ENCODE data around the gene BAHCC1. TPM values are rescaled to one million over a fixed set of nuclear protein-coding genes. Genes with fewer than 3 reads are reported as not detected.

The BAHCC1 gene
- total RNA-seq, 3 donors from 2014 or later: 7.4 to 17.0 (median 11.7) TPM

DNA sequence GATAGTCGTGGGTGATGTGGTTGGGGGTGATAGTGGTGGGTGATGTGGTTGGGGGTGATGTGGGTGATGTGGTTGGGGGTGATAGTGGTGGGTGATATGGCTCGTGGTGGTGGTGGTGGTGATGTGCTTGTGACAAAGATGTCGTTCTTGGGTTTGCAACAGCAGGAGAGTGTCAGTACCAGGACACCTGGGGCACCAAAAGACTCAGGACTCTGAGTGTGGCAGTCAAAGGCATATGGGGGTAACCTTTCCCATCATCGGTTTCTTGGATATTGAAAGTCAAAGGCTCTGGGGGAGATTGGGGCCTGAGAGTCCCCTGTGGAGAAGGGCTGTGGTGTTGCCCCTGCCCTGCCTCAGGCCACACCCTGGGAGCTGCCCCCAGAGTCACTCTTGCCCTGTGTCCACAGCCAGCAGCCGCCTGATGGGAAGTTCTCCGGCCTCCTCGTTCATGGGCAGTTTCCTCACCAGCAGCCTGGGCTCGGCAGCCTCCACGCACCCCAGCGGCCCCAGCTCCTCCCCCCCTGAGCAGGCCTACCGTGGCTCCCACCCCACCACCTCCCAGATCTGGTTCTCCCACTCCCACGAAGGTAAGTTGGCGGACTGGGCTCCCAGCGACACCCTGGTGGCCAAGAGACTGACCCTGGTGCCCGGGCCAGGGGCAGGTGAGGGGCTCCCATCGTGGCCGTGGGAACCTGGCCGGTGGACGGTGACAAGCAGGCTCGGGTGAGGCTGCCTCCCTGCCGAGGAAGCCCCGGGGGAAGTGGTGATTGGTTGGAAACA is 31.3 kb downstream of the BAHCC1 start:
- Histone ChIP-seq H3K27ac (peak overlapping the region in 1 of 2 donors; percentile 70), H3K27me3 (no peaks in the 10 kb centered on the region), H3K9me3 (no peaks in the 10 kb centered on the region), H3K4me1 (peaks cover 39 to 45% of the 10 kb centered on the region in 2 donors), H3K36me3 (no peaks in the 10 kb centered on the region), H3K4me3 (no peak overlapping the region)
- DNase-seq (ENCODE audit: low spot score in 2 of 2): no peak
- intact Hi-C loops (cut with DNase I; ENCODE audit: low total_unique reads): no loop called here
- TF ChIP-seq POLR2A (IDR thresholded peaks at IDR 0.05) (no peak), POLR2AphosphoS5 (IDR thresholded peaks at IDR 0.05) (no peak)
- TF ChIP-seq, protein P1, sequence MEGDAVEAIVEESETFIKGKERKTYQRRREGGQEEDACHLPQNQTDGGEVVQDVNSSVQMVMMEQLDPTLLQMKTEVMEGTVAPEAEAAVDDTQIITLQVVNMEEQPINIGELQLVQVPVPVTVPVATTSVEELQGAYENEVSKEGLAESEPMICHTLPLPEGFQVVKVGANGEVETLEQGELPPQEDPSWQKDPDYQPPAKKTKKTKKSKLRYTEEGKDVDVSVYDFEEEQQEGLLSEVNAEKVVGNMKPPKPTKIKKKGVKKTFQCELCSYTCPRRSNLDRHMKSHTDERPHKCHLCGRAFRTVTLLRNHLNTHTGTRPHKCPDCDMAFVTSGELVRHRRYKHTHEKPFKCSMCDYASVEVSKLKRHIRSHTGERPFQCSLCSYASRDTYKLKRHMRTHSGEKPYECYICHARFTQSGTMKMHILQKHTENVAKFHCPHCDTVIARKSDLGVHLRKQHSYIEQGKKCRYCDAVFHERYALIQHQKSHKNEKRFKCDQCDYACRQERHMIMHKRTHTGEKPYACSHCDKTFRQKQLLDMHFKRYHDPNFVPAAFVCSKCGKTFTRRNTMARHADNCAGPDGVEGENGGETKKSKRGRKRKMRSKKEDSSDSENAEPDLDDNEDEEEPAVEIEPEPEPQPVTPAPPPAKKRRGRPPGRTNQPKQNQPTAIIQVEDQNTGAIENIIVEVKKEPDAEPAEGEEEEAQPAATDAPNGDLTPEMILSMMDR (IDR thresholded peaks at IDR 0.05): no peak

DNA sequence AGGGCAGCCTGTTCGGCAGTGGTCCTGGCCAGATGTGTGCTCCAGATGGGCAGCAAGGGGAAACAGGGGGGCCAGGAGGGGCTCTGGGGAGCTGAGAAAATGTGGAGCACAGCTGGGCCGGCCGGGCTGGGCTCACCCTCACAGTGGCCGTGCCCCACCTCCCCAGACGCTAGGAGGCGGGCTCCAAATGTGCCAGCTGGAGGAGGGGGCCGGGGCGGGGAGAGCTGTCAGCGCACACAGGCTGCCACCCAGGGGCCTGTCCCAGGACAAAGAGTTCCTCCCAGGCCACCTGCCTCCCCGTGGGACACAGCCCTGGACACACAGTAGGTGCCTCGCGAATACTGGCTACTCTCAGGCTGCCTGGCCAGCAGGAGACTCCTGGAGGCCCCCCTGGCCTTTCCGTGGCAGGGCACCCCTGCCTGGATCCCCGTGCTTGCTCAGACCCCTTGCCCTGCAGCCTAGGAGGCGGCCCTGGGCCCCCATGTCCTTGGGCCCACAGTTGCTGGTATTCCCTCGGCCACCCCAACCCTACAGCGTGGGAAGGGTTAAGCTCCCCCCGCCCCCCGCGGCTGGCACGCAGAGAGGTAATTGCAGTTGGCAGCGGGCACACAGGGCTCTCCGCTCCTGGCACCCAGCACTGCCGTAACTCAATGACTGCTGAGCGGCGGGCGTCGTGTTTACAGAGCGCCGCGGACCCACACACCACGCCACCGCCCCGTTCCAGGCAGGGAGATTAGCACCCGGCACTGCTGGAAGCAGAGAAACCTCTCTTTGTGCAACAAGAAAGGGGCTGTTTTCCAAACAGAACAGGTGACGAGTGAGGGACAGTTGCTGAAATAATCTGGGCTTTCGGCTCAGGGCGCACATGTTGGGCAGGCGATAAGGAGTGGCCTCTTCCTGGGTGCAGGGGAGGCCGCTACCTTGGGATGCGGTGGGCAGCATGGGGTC is 32.2 kb downstream of the BAHCC1 start:
- peaks cover 31 to 37% of the 10 kb centered on the region in 2 donors for H3K4me1 ChIP-seq
- intact Hi-C loops (cut with DNase I; ENCODE audit: low total_unique reads): no loop called here
- H3K9me3 ChIP-seq: no peaks in the 10 kb centered on the region
- peak overlapping the region in 2 of 3 donors; percentile 19 to 22 for H3K4me3 ChIP-seq
- H3K27me3 ChIP-seq: no peaks in the 10 kb centered on the region
- no peaks in the 10 kb centered on the region for H3K36me3 ChIP-seq
- TF ChIP-seq, protein P1 (IDR thresholded peaks at IDR 0.05): no peak
- TF ChIP-seq POLR2A (IDR thresholded peaks at IDR 0.05) (no peak), POLR2AphosphoS5 (IDR thresholded peaks at IDR 0.05) (no peak)
- peak overlapping the region in 1 of 2 donors; percentile 70 for H3K27ac ChIP-seq
- DNase-seq (ENCODE audit: low spot score in 2 of 2): no peak

GRCh38 chr17:81428121-81428515 is 32.9 kb downstream of the BAHCC1 start:
- TF ChIP-seq, protein P1 (IDR thresholded peaks at IDR 0.05): no peak
- TF ChIP-seq POLR2A (IDR thresholded peaks at IDR 0.05) (no peak), POLR2AphosphoS5 (IDR thresholded peaks at IDR 0.05) (no peak)
- no peaks in the 10 kb centered on the region for H3K27me3 ChIP-seq
- peaks cover 25 to 35% of the 10 kb centered on the region in 2 donors for H3K4me1 ChIP-seq
- H3K36me3 ChIP-seq: no peaks in the 10 kb centered on the region
- intact Hi-C loops (cut with DNase I; ENCODE audit: low total_unique reads): no loop called here
- DNase-seq (ENCODE audit: low spot score in 2 of 2): no peak
- H3K4me3 ChIP-seq: peak overlapping the region in 2 of 3 donors; percentile 19 to 22
- no peaks in the 10 kb centered on the region for H3K9me3 ChIP-seq
- H3K27ac ChIP-seq: peak overlapping the region in 1 of 2 donors; percentile 10

DNA sequence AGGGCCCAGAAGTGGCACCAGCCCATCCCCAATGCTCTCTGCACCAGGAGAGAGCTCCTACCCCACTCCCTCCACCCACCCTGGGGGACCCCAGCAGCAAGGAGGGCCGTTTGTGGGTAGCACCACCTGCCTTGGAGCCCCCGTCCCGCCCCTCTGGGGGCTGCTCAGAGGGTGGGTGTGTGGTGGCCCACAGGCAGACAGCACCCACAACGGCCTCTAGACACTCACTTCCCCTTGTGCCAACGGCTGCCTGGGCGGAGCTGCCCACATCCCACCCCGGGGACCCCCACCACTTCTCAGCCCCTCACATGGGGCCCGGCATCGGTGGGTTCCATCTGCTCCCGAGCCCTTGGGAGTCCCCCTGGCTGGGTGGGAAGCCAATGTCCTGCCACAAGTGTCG is 33.3 kb downstream of the BAHCC1 start:
- H3K27me3 ChIP-seq: no peaks in the 10 kb centered on the region
- intact Hi-C loops (cut with DNase I; ENCODE audit: low total_unique reads): no loop called here
- H3K4me3 ChIP-seq: peak overlapping the region in 1 of 3 donors; percentile 19
- peaks cover 21 to 34% of the 10 kb centered on the region in 2 donors for H3K4me1 ChIP-seq
- DNase-seq (ENCODE audit: low spot score in 2 of 2): no peak
- TF ChIP-seq POLR2AphosphoS5 (IDR thresholded peaks at IDR 0.05) (no peak), POLR2A (IDR thresholded peaks at IDR 0.05) (no peak)
- TF ChIP-seq, protein P1 (IDR thresholded peaks at IDR 0.05): no peak
- no peaks in the 10 kb centered on the region for H3K36me3 ChIP-seq
- peak overlapping the region in 1 of 2 donors; percentile 68 for H3K27ac ChIP-seq
- no peaks in the 10 kb centered on the region for H3K9me3 ChIP-seq
